ENCODE data around the gene HPCAL4. TPM values are rescaled to one million over a fixed set of nuclear protein-coding genes. Genes with fewer than 3 reads are reported as not detected.

Gene HPCAL4
- total and polyA plus RNA-seq, 2 donors from 2014 or later = 3.9 to 5.2 TPM

- H3K9ac ChIP-seq (ENCODE audit: low read length in 3 of 3) = no peak overlapping the region
- H3K4me3 ChIP-seq (ENCODE audit: low read length in 3 of 3) = no peak overlapping the region
- intact Hi-C loops (cut with DNase I) = loop anchor here (10.0 kb wide), 2 partner anchors 116 to 124 kb away; no protein-coding TSS in a partner anchor
- H3K36me3 ChIP-seq (ENCODE audit: control insufficient read depth in 2 of 3, insufficient read depth in 3 of 3, low read length in 3 of 3) = no peaks in the 10 kb centered on the region
- peaks cover 13% of the 10 kb centered on the region for H3K27me3 ChIP-seq (ENCODE audit: control insufficient read depth, insufficient read depth, low read length)
- peak; percentile 98 for FAIRE-seq
- no peak overlapping the region for H3K27ac ChIP-seq (ENCODE audit: low read depth in 2 of 2, low read length in 2 of 2)
- H3K9me3 ChIP-seq (ENCODE audit: control insufficient read depth in 2 of 3, insufficient read depth in 1 of 3, low read length in 3 of 3) = no peaks in the 10 kb centered on the region
- peak; percentile 59 for TF ChIP-seq CTCF (IDR thresholded peaks at IDR 0.05; ENCODE audit: borderline replicate concordance, extremely low read depth, insufficient read depth)
- DNase-seq = peak in 2 of 5 donors; percentile 74 to 87
- no peaks in the 10 kb centered on the region for H3K4me1 ChIP-seq (ENCODE audit: control insufficient read depth in 2 of 3, insufficient read depth in 2 of 3, low read depth in 1 of 3, low read length in 3 of 3)
Observed at GRCh38 chr1:39720094-39720999, 29.1 kb upstream of the HPCAL4 start.

GRCh38 chr1:39717809-39718208 is 26.6 kb upstream of the HPCAL4 start:
- Histone ChIP-seq H3K36me3 (ENCODE audit: control insufficient read depth in 2 of 3, insufficient read depth in 3 of 3, low read length in 3 of 3) (no peaks in the 10 kb centered on the region), H3K4me3 (ENCODE audit: low read length in 3 of 3) (no peak overlapping the region), H3K9me3 (ENCODE audit: control insufficient read depth in 2 of 3, insufficient read depth in 1 of 3, low read length in 3 of 3) (no peaks in the 10 kb centered on the region), H3K9ac (ENCODE audit: low read length in 3 of 3) (no peak overlapping the region), H3K27ac (ENCODE audit: low read depth in 2 of 2, low read length in 2 of 2) (no peak overlapping the region), H3K27me3 (ENCODE audit: control insufficient read depth, insufficient read depth, low read length) (peaks cover 8% of the 10 kb centered on the region), H3K4me1 (ENCODE audit: control insufficient read depth in 2 of 3, insufficient read depth in 2 of 3, low read depth in 1 of 3, low read length in 3 of 3) (no peaks in the 10 kb centered on the region)
- TF ChIP-seq CTCF (IDR thresholded peaks at IDR 0.05; ENCODE audit: borderline replicate concordance, extremely low read depth, insufficient read depth) = no peak
- no peak for DNase-seq
- intact Hi-C loops (cut with DNase I) = no loop called here
- FAIRE-seq = no peak

GRCh38 chr1:39713557-39713956 is 22.3 kb upstream of the HPCAL4 start:
- H3K9me3 ChIP-seq (ENCODE audit: control insufficient read depth in 2 of 3, insufficient read depth in 1 of 3, low read length in 3 of 3) = no peaks in the 10 kb centered on the region
- no peak for FAIRE-seq
- no peak overlapping the region for H3K27ac ChIP-seq (ENCODE audit: low read depth in 2 of 2, low read length in 2 of 2)
- no peak overlapping the region for H3K9ac ChIP-seq (ENCODE audit: low read length in 3 of 3)
- DNase-seq = no peak
- peaks cover 8% of the 10 kb centered on the region for H3K27me3 ChIP-seq (ENCODE audit: control insufficient read depth, insufficient read depth, low read length)
- intact Hi-C loops (cut with DNase I) = no loop called here
- H3K36me3 ChIP-seq (ENCODE audit: control insufficient read depth in 2 of 3, insufficient read depth in 3 of 3, low read length in 3 of 3) = no peaks in the 10 kb centered on the region
- no peak for TF ChIP-seq CTCF (IDR thresholded peaks at IDR 0.05; ENCODE audit: borderline replicate concordance, extremely low read depth, insufficient read depth)
- H3K4me3 ChIP-seq (ENCODE audit: low read length in 3 of 3) = no peak overlapping the region
- no peaks in the 10 kb centered on the region for H3K4me1 ChIP-seq (ENCODE audit: control insufficient read depth in 2 of 3, insufficient read depth in 2 of 3, low read depth in 1 of 3, low read length in 3 of 3)
